Neural crest cell (in vitro differentiated cells): Measurements from ENCODE around the gene GIPC1. TPM values are rescaled to one million over a fixed set of nuclear protein-coding genes. Genes with fewer than 3 reads are reported as not detected.

Experiments used
- DNase-seq: peaks from one replicate; pipeline ENCODE4 v3.0.0; 2021; ENCODE audit warnings: low read depth, mixed read lengths, low spot score
- H3K27ac Mint-ChIP-seq: one replicate; pipeline ENCODE4 v1.8.0; 2021; ENCODE audit warnings: mild to moderate bottlenecking, mixed read lengths; ENCODE audit not compliant: unreplicated experiment
- H3K27me3 Mint-ChIP-seq: 2 replicates; pipeline ENCODE4 v1.8.0; 2021; ENCODE audit warnings: low read depth, mild to moderate bottlenecking, mixed read lengths
- H3K36me3 Mint-ChIP-seq: 2 replicates; pipeline ENCODE4 v1.8.0; 2021; ENCODE audit warnings: low read depth, mild to moderate bottlenecking, mixed read lengths
- H3K4me1 Mint-ChIP-seq: 2 replicates; pipeline ENCODE4 v1.8.0; 2021; ENCODE audit warnings: mixed read lengths
- H3K4me3 Mint-ChIP-seq: one replicate; pipeline ENCODE4 v1.8.0; 2021; ENCODE audit warnings: mild to moderate bottlenecking, mixed read lengths
- H3K9me3 Mint-ChIP-seq: 2 replicates; pipeline ENCODE4 v1.8.0; 2021; ENCODE audit warnings: mixed read lengths
- CTCF ChIP-seq: fragments of 200-600 bp; sonication (generic); conservative IDR thresholded peaks from 2 replicates; pipeline ENCODE4 v1.5.0; 2021; ENCODE audit warnings: antibody characterized with exemption, mild to moderate bottlenecking
- total RNA-seq: library from RNA; stranded (reverse); gene quantifications from 2 replicates; pipeline ENCODE4 v1.2.1, GENCODE V29; 2021

The GIPC1 gene
- total RNA-seq, 1 donor from 2014 or later: 72.5 TPM

GRCh38 chr19:14540741-14541525, 45.0 kb upstream of the GIPC1 start:
- H3K4me1 Mint-ChIP-seq: peaks cover 10% of the 10 kb centered on the region
- H3K9me3 Mint-ChIP-seq: no peaks in the 10 kb centered on the region
- no peaks in the 10 kb centered on the region for H3K36me3 Mint-ChIP-seq
- H3K27me3 Mint-ChIP-seq: no peaks in the 10 kb centered on the region
- peak overlapping the region; percentile 35 for H3K27ac Mint-ChIP-seq
- no peak overlapping the region for H3K4me3 Mint-ChIP-seq
- no peak for DNase-seq
- TF ChIP-seq CTCF: no peak

GRCh38 chr19:14536926-14537692, 41.2 kb upstream of the GIPC1 start:
- Mint-ChIP-seq H3K4me1 (peaks cover 15% of the 10 kb centered on the region), H3K9me3 (no peaks in the 10 kb centered on the region), H3K4me3 (no peak overlapping the region), H3K27me3 (no peaks in the 10 kb centered on the region), H3K36me3 (no peaks in the 10 kb centered on the region), H3K27ac (no peak overlapping the region)
- DNase-seq: peak; percentile 44
- no peak for TF ChIP-seq CTCF

GRCh38 chr19:14533450-14533849, 37.5 kb upstream of the GIPC1 start:
- H3K27me3 Mint-ChIP-seq: no peaks in the 10 kb centered on the region
- no peak for TF ChIP-seq CTCF
- no peak overlapping the region for H3K27ac Mint-ChIP-seq
- H3K4me1 Mint-ChIP-seq: peaks cover 34% of the 10 kb centered on the region
- no peaks in the 10 kb centered on the region for H3K36me3 Mint-ChIP-seq
- no peaks in the 10 kb centered on the region for H3K9me3 Mint-ChIP-seq
- DNase-seq: no peak
- peak overlapping the region; percentile 29 for H3K4me3 Mint-ChIP-seq

GRCh38 chr19:14530506-14530905, 34.6 kb upstream of the GIPC1 start:
- no peaks in the 10 kb centered on the region for H3K36me3 Mint-ChIP-seq
- H3K27ac Mint-ChIP-seq: no peak overlapping the region
- no peak for TF ChIP-seq CTCF
- no peaks in the 10 kb centered on the region for H3K9me3 Mint-ChIP-seq
- H3K27me3 Mint-ChIP-seq: no peaks in the 10 kb centered on the region
- H3K4me3 Mint-ChIP-seq: peak overlapping the region; percentile 98
- DNase-seq: no peak
- peaks cover 23% of the 10 kb centered on the region for H3K4me1 Mint-ChIP-seq

- Mint-ChIP-seq H3K27ac (peak overlapping the region; percentile 81), H3K4me1 (peaks cover 23% of the 10 kb centered on the region), H3K36me3 (no peaks in the 10 kb centered on the region), H3K9me3 (no peaks in the 10 kb centered on the region), H3K4me3 (peak overlapping the region; percentile 98), H3K27me3 (no peaks in the 10 kb centered on the region)
- TF ChIP-seq CTCF: no peak
- no peak for DNase-seq
Measured at GRCh38 chr19:14530005-14530348, 34.0 kb upstream of the GIPC1 start.
